B cell (primary cell): ENCODE data around the gene PPP1R8.

ENCODE experiments used
- EZH2 ChIP-seq: IDR thresholded peaks from 2 replicates; pipeline ENCODE4 v1.6.1; 2012; ENCODE audit warnings: borderline replicate concordance, low read depth, mild to moderate bottlenecking, moderate library complexity, low read length; ENCODE audit not compliant: insufficient read depth, poor library complexity, severe bottlenecking
- TF ChIP-seq, protein P1 (sequence below): fragments of 200-600 bp; IDR thresholded peaks from one replicate; pipeline ENCODE4 v1.8.0; 2022; ENCODE audit warnings: antibody characterized with exemption, mild to moderate bottlenecking

DNA sequence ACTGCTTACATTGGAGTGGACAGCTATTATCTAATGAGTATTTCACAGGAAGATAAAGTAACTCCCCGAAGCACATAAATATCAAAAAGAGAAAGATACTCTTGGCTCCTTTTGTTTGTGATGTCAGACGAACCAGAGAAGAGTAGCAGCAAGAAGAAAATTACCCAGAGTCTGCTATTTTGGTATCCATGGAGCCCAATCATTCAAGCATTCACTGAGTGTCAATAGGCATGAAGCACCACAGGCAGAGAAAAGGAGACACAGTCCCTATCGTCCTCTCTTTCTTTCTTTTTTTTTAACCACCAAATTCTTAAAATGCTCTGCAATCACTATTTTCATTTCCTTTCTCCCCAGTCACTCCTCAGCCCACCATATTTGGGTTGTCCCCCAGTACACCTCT lies 63.9 kb downstream of the PPP1R8 start:
- TF ChIP-seq, protein P1, sequence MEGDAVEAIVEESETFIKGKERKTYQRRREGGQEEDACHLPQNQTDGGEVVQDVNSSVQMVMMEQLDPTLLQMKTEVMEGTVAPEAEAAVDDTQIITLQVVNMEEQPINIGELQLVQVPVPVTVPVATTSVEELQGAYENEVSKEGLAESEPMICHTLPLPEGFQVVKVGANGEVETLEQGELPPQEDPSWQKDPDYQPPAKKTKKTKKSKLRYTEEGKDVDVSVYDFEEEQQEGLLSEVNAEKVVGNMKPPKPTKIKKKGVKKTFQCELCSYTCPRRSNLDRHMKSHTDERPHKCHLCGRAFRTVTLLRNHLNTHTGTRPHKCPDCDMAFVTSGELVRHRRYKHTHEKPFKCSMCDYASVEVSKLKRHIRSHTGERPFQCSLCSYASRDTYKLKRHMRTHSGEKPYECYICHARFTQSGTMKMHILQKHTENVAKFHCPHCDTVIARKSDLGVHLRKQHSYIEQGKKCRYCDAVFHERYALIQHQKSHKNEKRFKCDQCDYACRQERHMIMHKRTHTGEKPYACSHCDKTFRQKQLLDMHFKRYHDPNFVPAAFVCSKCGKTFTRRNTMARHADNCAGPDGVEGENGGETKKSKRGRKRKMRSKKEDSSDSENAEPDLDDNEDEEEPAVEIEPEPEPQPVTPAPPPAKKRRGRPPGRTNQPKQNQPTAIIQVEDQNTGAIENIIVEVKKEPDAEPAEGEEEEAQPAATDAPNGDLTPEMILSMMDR, result no peak
- no peak for TF ChIP-seq EZH2
